Colon (tissue), 2 donors: ENCODE results near the gene NLK.
"Not testable (repeated sequence)": the region's sequence is repeated elsewhere in the genome, so short reads cannot be mapped to it uniquely, and the experiment has no call there.

Experiments used
- FAIRE-seq: peaks from 2 replicates; lab custom pipeline; 2012; peaks lifted over from hg19 to GRCh38; lab: Jason Lieb, UNC
- donor health status: control.
- donor health status: control.

NLK gene

DNA sequence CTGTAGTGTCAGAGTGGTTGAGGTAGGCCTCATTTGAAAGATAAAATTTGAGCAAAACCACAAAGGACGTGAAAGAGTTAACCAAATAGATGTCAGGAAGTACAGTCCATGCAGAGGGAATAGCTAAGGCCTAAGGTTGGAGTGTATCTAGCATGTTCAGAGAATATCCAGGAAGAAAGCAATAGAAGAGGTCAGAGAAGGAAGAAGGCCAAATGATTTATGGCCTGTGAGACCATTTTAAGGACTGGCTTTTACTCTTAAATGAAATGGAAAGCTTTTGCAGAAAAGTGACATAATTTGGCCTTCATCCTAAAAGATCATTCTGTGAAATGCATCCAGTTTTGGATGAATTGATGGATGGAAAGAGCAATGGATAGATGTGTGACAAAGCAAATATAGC, 116.5 kb downstream of the NLK start:
- no peak for FAIRE-seq

DNA sequence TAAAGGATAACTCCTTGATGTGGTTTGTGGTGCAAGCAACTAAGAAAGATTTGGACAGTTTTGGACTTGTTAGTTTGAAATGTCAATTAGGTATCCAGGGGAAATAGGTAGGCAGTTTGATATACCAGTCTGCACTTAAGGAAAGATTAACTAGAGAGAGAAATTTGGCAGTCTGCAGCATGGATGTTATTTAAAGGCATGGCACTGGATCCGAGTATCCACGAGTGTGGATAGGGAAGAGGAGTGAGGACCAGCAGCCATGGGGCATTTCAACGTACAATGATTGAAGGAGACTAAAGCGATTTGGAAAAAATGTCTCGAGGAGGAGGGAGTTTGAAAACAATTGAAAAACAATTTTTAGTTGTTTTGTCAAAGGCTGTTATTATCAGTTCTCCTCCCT, 117.4 kb downstream of the NLK start:
- FAIRE-seq: no peak

DNA sequence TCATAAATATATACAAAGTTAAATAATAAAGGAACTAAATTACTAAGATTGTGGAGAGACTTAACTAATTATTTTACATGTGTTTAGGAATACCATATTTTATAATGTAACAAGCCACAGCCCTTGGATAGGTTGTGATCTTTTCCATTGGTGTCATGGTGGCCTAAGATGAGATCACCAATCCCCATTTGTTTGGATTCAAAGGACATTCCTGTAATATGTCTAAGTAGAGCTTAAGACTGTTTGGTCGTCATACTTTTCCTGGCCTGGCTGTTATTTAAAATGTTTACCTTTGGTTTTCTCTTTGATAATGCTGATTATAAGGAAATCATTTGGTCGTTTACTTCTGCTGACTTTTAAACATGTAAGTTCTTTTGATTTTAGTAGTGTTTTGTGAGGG, 118.1 kb downstream of the NLK start:
- no peak for FAIRE-seq

DNA sequence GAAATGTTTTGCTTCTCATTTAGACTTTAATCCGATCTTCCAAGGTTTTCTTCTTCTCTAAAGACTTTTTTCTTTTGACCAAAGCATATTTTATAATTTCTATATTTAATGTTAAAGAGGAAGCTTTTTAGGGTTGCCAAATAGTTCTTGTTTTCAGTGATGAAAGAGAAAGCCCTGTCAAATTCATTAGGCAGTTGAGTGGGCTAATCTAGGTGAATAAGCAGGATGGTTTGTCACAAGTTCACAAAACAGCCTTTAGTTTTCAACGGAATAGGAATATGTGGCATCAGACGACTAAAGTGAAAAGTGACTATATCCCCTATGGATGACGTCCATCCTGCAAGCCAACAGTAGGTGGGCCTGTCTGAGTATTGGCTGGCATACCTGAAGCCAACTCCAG, 118.8 kb downstream of the NLK start:
- no peak for FAIRE-seq

DNA sequence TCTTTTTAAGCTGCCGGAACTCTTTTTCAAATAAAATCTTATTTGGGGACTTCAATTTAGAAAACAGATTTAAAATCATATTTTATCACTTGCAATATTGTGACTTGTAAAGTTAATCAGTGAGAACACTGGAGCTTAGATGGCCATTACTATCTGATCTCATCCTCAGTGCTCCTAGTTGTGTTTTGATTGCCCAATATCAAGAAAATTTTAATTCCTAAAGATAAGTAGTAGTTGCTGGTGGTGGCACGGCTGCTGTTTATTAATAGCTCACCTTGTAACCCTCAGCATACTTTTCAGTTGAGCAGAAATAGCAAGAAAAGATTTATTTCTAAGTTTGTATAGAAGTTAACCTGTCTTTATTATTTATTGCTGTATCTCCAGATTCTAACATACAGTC, 124.0 kb downstream of the NLK start:
- FAIRE-seq: no peak

- FAIRE-seq: no peak
Observed at GRCh38 chr17:28169621-28170349, 127.3 kb downstream of the NLK start.

- FAIRE-seq: no peak
Observed at GRCh38 chr17:28170771-28171170, 128.3 kb downstream of the NLK start.

DNA sequence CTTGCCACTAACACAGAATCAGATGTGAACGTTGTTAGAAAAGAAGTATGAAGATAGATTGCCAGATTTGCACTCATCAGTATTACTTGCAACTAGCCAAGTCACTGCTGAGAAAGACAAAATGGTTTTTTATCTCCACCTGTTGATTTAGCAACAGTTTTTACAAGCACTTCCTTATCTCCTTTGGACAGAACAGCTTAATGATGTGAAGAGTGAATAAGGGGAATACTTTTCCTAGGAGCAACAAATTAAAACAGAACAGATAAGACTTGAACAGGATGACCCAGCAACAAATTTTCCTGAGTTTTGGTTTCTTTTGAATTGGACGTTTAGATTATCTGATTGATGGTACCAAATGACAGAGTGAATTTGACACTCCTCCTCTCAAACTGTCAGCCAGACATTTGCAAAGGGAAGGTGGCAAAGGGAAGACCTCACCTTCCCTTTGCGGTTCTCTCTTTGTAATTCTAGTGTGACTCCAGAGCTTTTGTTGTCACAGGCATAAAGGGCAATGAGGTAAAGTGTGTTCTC, 130.6 kb downstream of the NLK start:
- FAIRE-seq: no peak

DNA sequence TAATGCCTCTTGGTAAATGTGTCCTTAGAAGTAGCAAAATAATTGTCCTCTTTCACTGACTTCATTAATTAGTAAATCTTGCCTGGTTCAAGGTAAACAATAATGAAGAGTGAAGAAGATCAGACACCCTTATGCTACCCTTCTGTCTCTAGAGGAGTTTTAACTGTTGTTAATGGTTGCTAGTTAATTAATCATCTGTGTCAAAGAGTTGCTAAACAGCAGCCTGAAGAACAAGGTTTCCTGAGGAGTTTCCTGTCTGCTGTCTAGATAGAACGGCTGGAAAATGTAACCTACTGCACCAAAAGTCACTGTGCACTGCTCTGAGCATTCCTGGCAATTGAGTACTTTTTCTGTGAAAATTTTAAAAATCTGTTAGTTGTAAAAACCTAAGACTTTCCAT, 131.3 kb downstream of the NLK start:
- FAIRE-seq: no peak

DNA sequence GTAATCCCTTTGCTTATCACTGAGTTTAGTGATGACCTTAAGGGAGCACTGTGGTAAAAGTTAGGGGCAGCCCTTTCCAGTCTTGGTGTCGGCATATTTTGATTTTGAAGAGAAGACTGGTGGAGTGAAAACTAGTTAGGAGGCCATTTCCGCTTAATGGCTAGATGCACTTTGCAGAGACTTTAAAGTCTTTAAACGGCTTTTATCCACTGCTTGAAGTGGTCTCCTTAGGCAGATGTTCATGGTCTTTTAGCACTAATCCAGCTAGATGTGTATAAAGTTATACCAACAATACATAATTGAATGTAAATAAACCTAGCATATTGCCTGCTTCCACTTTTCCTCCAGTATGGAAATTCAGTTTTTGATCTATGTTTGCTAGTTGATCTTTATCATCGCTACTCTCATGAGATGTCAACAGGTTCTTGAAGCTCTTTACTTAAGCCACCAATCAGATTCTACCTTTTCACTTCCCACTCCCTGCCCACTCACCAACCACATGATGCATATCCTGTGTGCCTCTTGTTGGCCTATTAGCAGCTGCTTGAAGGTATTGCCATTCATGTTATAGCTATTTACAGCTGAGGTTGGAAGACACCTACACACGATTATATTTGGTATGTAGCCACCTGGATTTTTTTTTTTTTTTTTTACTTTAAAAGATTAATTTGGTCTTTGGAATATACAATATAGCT, 132.0 kb downstream of the NLK start:
- no peak for FAIRE-seq

- no peak for FAIRE-seq
Observed at GRCh38 chr17:28177351-28177750, 134.9 kb downstream of the NLK start.

DNA sequence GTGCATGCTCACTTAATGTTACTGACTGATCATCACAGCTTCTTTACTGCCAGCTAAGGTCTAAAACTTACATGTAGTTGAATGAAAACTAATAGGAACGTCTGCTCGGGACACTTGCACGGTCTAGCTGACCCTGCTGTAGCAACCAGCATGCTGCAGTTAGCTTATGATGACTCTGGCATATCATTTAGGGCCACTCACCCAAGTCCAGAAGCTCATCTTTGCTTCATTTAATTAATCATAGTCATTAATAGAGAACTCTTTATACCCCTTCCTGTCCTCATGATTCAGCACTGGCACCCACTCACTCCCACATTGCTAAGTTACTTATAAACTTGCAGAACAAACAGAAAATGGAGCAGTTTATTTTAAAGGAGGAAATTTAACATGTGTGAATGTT, 136.3 kb downstream of the NLK start:
- FAIRE-seq: no peak

- FAIRE-seq: no peak
Observed at GRCh38 chr17:28180449-28180848, 138.0 kb downstream of the NLK start.

DNA sequence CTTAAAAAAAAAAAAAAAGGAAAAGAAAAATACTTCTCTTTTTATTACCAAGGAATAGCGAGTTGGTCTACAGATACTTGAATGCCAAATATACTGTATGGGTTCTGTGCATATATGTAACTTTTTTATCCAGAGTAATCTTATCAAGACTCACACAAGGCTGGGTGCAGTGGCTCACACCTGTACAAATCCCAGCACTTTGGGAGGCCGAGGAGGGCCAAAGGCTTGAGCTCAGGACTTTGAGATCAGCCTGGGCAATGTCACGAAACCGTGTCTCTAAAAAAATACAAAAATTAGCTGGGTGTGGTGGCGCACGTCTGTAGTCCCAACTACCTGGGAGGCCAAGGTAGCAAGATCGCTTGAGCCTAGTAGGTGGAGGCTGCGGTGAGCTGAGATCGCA, 139.1 kb downstream of the NLK start:
- FAIRE-seq: no peak

GRCh38 chr17:28182559-28182958, 140.1 kb downstream of the NLK start:
- FAIRE-seq: no peak

DNA sequence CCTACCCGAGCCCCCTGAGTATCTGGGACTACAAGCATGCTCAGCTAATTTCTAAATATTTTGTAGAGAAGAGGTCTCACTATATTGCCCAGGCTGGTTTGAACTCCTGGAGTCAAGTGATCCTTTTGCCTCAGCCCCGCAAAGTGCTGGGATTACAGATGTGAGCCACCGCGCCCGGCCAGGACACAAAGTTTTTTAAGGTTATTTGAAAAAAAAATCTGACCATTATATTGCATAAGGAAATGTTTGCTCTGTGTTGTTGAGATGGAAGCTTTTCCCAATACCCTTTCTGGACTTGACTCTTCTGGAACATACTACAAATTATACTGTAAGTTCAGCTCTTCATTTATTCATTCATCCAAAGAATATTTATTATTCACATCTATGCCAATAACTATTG, 143.2 kb downstream of the NLK start:
- FAIRE-seq: no peak

DNA sequence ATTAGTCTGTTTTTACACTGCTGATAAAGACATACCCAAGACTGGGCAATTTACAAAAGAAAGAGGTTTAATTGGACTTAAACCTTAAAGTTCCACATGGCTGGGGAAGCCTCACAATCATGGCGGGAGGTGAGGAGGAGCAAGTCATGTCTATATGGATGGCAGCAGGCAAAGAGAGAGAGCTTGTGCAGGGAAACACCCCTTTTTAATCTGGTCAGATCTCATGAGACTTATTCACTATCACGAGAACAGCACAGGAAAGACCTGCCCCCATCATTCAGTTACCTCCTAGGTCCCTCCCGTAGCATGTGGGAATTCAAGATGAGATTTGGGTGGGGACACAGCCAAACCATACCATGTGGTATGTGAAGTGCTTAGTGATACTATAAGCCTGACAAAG, 144.0 kb downstream of the NLK start:
- not testable (repeated sequence) for FAIRE-seq

DNA sequence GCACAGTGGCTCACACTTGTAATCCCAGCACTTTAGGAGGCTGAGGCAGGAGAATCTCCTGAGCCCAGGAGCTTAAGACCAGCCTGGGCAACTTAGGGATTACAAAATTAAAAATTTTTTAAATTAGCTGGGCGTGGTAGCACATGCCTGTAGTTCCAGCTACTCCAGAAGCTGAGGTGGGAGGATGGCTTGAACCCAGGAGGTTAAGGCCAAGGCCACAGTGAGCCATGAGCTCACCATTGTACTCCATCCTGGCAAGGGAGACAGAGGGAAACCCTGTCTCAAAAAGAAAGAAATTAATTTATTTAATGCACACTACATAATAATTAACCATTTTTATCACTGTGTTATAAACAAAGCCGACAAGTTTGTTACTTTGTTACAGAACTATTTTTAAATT, 145.5 kb downstream of the NLK start:
- no peak for FAIRE-seq

DNA sequence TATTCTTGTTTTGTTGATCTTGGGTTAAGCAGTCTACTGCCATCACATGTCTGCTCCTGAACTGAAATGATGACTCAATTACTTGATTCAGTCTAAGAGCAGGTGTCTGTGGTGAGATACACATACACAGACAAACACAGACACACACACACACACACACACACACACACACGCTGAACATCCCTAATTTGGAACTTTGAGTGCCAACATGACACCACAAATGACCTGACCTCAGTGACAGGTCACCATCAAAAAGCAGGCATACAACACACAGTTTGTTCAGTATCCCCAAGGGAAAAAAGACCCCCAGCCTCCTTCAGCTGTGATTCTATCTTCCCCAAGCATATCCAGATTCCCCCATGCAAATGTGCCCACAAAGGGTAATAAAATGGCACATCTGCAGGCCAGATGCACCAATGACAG, 146.4 kb downstream of the NLK start:
- no peak for FAIRE-seq

DNA sequence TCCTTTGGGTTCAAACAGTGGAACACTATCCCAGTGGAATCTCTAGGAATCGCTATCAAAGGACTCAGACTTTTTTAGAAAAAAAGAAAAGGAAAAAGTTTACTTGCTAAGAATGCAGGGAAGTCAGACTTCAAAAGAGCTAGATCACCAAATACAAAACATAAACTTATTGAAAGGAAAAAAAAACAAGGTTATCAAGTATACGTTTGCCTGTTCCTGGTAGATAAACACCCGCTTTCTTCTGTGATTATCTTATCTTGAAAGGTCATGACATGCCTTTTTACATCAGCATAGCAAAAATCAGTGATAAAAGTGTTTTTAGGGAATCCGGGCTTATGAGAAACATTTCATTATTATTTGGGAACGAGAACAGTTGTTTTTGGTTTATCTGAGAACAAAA, 147.2 kb downstream of the NLK start:
- FAIRE-seq: no peak

DNA sequence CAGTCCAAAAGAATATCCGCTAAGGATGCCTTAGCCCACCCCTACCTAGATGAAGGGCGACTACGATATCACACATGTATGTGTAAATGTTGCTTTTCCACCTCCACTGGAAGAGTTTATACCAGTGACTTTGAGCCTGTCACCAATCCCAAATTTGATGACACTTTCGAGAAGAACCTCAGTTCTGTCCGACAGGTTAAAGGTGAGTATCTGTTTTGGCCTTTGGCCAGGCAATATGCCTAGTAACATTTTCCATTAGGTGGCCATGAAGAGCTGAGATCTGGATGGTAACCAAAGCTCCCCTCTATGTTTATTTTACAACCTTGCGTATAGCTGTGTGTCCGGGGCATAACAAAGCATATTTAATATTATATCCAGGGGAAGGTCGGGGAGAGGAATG, 148.5 kb downstream of the NLK start:
- FAIRE-seq: no peak

DNA sequence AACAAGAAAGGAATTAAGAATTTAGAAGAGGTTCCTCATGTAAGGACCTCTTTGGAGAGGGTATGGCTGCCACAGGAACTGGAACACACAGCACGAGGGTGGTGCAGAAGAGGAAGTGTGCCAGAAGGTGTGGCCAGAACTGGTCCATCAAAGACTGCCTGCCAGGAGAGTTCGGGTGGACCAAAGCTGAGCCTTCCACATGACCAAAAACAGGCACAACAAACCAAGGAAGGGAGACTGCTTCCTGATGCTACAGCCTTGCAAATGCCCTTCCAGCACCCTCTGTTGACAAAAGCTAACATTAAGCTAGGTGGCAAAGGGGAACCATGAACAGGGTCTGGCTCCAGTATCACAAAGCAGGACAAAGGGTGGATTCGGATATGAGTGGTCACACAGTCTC, 150.8 kb downstream of the NLK start:
- FAIRE-seq: no peak

GRCh38 chr17:28194382-28194781, 151.9 kb downstream of the NLK start:
- FAIRE-seq: no peak

DNA sequence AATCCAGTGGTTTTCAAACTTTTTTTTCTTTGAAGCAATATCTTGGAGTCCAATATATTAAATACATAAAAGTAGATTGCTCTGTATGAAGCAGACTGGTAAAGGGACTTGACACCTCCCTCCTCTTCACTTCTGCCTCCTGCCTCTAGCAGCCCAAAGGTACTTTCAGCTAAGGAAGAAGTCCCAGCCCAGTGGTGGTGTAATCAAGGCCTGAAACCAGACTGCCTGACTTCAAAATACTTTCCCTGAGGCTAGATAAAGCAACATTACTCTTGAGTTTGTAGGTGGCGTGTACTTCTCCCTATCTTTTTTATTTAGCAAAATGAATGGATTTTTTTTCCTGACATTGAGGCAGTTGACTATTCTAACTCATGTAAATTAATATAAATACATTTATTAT, 154.2 kb downstream of the NLK start:
- FAIRE-seq: no peak
